Endothelial cell of umbilical vein (primary cell): ENCODE measurements around the gene ZNF496. TPM values are rescaled to one million over a fixed set of nuclear protein-coding genes. Genes with fewer than 3 reads are reported as not detected.

Source experiments
- BruUV-seq: library from RNA; stranded (reverse); fragments of 400-500 nt; replicated peaks from 2 replicates; lab custom pipeline; 2021; lab: Mats Ljungman, UMichigan
- CTCF ChIA-PET: fragments of 300-600, 350-600 bp; sonication (Branson Sonifier 250); formaldehyde crosslinking; loops from one replicate; lab custom pipeline; 2021; ENCODE audit warnings: antibody characterized with exemption, inconsistent platforms; lab: Charles Lee
- POLR2A ChIA-PET: fragments of 300-600, 350-600 bp; sonication (Branson Sonifier 250); formaldehyde crosslinking; loops from one replicate; lab custom pipeline; 2021; ENCODE audit warnings: antibody characterized with exemption, inconsistent platforms; lab: Charles Lee
- DNase-seq: peaks from one replicate; pipeline ENCODE4 v3.0.0-alpha.2; 2011; ENCODE audit warnings: low read depth, low spot score
- FAIRE-seq: peaks from 2 replicates; lab custom pipeline; 2011; peaks lifted over from hg19 to GRCh38; lab: Jason Lieb, UNC
- H2AFZ ChIP-seq: 2 replicates; pipeline ENCODE4 v1.6.0; 2012; ENCODE audit warnings: low read depth, low read length, control low read depth, inconsistent platforms
- H3K27ac ChIP-seq: 2 replicates; pipeline ENCODE4 v1.5.1; 2011; ENCODE audit warnings: low read depth, mild to moderate bottlenecking, control low read depth, low read length, moderate library complexity; ENCODE audit not compliant: insufficient read depth
- H3K27me3 ChIP-seq, 2 experiments: 2 replicates each; pipeline versions ENCODE4 v1.6.0 to v1.6.1; 2011; ENCODE audit warnings: low read length in 2 of 2, mixed read lengths in 1 of 2; ENCODE audit not compliant: control insufficient read depth in 2 of 2, insufficient read depth in 2 of 2
- H3K36me3 ChIP-seq, 2 experiments: 2 replicates in 1 of 2; 3 replicates in 1 of 2; pipeline ENCODE4 v1.5.1; 2011; ENCODE audit warnings: low read length in 2 of 2, mild to moderate bottlenecking in 1 of 2, moderate library complexity in 1 of 2; ENCODE audit not compliant: control insufficient read depth in 2 of 2, insufficient read depth in 2 of 2; ENCODE audit errors: extremely low read depth in 1 of 2
- H3K4me1 ChIP-seq: 3 replicates; pipeline ENCODE4 v1.5.1; 2011; ENCODE audit warnings: mild to moderate bottlenecking, low read length; ENCODE audit not compliant: control insufficient read depth, insufficient read depth; ENCODE audit errors: extremely low read depth
- H3K4me2 ChIP-seq: 2 replicates; pipeline ENCODE4 v1.6.1; 2011; ENCODE audit warnings: low read length, control low read depth, mixed read lengths; ENCODE audit not compliant: insufficient read depth
- H3K4me3 ChIP-seq, 3 experiments: fragments of 200-600 bp in 1 of 3; sonication (generic), shearing (Covaris generic) in 1 of 3; replicated peaks in 1 of 3; 2 replicates each; pipeline ENCODE4 v1.5.1; 2011 to 2016; ENCODE audit warnings: control low read depth in 3 of 3, low read length in 3 of 3, mild to moderate bottlenecking in 2 of 3, inconsistent platforms in 1 of 3, low read depth in 1 of 3, moderate library complexity in 1 of 3; ENCODE audit not compliant: insufficient read depth in 1 of 3
- H3K79me2 ChIP-seq: 2 replicates; pipeline ENCODE4 v1.6.0; 2012; ENCODE audit warnings: low read length, inconsistent platforms; ENCODE audit not compliant: control insufficient read depth, insufficient read depth
- H3K9ac ChIP-seq: replicated peaks from 2 replicates; pipeline ENCODE3; 2011; ENCODE audit warnings: low read length, control low read depth; ENCODE audit not compliant: insufficient read depth; ENCODE audit errors: extremely low read depth
- H3K9me1 ChIP-seq: replicated peaks from 3 replicates; pipeline ENCODE4 v1.6.0; 2011; ENCODE audit warnings: mild to moderate bottlenecking, low read length; ENCODE audit not compliant: control insufficient read depth, insufficient read depth; ENCODE audit errors: extremely low read depth
- H3K9me3 ChIP-seq: replicated peaks from 2 replicates; pipeline ENCODE4 v1.5.1; 2012; ENCODE audit warnings: low read length, inconsistent platforms; ENCODE audit not compliant: control insufficient read depth, insufficient read depth
- H4K20me1 ChIP-seq: replicated peaks from 2 replicates; pipeline ENCODE3; 2011; ENCODE audit warnings: mild to moderate bottlenecking, low read length; ENCODE audit not compliant: control insufficient read depth, insufficient read depth; ENCODE audit errors: extremely low read depth
- EZH2 ChIP-seq: IDR thresholded peaks from 2 replicates; pipeline ENCODE4 v1.6.1; 2012; ENCODE audit warnings: borderline replicate concordance, low read depth, mild to moderate bottlenecking, moderate library complexity, low read length, inconsistent platforms; ENCODE audit not compliant: severe bottlenecking
- FOS ChIP-seq: IDR thresholded peaks from 2 replicates; pipeline ENCODE4 v1.6.1; 2011; ENCODE audit warnings: mild to moderate bottlenecking, low read length, moderate library complexity, borderline replicate concordance; ENCODE audit not compliant: insufficient read depth
- GATA2 ChIP-seq: IDR thresholded peaks from 2 replicates; pipeline ENCODE4 v1.7.0; 2011; ENCODE audit warnings: low read depth, mild to moderate bottlenecking, moderate library complexity, mixed read lengths, low read length; ENCODE audit not compliant: insufficient read length, insufficient read depth
- JUN ChIP-seq: IDR thresholded peaks from 2 replicates; pipeline ENCODE4 v1.6.1; 2011; ENCODE audit warnings: borderline replicate concordance, low read depth; ENCODE audit not compliant: insufficient read length, insufficient read depth
- MYC ChIP-seq: IDR thresholded peaks from one replicate; pipeline ENCODE4 v1.6.1; 2011; ENCODE audit warnings: mild to moderate bottlenecking, low read depth, low read length
- POLR2A ChIP-seq: IDR thresholded peaks from 2 replicates; pipeline ENCODE4 v1.6.1; 2012; ENCODE audit warnings: low read depth, mild to moderate bottlenecking, control low read depth, low read length
- POLR2AphosphoS5 ChIP-seq: IDR thresholded peaks from 2 replicates; pipeline ENCODE4 v1.6.1; 2012; ENCODE audit warnings: low read depth, mild to moderate bottlenecking, control low read depth, low read length, moderate library complexity; ENCODE audit not compliant: insufficient read depth
- dilution Hi-C: fragments of 300-500 bp; cut with MboI; formaldehyde crosslinking; loops from one replicate; pipeline ENCODE4 v1.15.0; 2019; ENCODE audit warnings: low sequenced_read_pairs; ENCODE audit not compliant: extremely low pct_ligation_motif_present
- intact Hi-C: fragments of 100-400 bp; cut with micrococcal nuclease; formaldehyde crosslinking; loops from one replicate; pipeline ENCODE4 v1.10.0; 2022
- polyA plus RNA-seq, 4 experiments: library from polyadenylated mRNA; depleted of rRNA in 3 of 4; stranded (reverse) in 3 of 4; unstranded in 1 of 4; fragments of >200 nt; gene quantifications; 2 replicates each; pipeline versions ENCODE4 v1.2.1 to v1.2.3, GENCODE V29; 2011 to 2012; ENCODE audit warnings: missing spikeins in 1 of 4
- total RNA-seq: library from RNA; stranded (reverse); gene quantifications from 2 replicates; pipeline ENCODE4 v1.2.3, GENCODE V29; 2021
- TF ChIP-seq, protein P1 (sequence below): IDR thresholded peaks from 2 replicates; pipeline ENCODE4 v1.6.1; 2011; ENCODE audit not compliant: insufficient read depth, insufficient read length
- TF ChIP-seq, protein P2 (sequence below), 2 donors: IDR thresholded peaks; 1 replicate in 1 of 2; 2 replicates in 1 of 2; pipeline ENCODE4 v1.5.1; 2011; ENCODE audit warnings: low read length in 2 of 2, mild to moderate bottlenecking in 2 of 2, moderate library complexity in 2 of 2, control low read depth in 1 of 2, inconsistent platforms in 1 of 2, low read depth in 1 of 2; ENCODE audit not compliant: insufficient read depth in 1 of 2; ENCODE audit errors: extremely low read depth in 1 of 2

Gene ZNF496
- total and polyA plus RNA-seq, 2 donors (not counting 3 experiments of a cell fraction or from before 2014, with no cell fraction given): 22.4 to 46.0 TPM

DNA sequence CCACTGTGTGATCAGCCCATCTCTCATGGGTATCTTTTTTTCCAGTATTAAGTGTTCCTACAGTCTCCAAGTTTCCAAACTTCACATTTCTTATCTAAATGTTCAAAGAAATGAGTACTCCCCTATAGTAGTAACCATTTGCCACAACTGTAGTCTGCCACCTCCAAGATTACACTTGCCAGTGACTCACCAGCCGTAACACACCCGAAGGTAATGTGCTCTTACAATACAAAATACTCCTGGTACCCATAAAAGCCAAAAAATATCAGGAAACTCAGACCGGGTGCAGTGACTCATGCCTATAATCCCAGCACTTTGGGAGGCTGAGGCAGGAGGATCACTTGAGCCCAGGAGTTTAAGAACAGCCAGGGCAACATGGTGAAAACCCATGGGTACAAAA lies 20.5 kb upstream of the ZNF496 start:
- no TSS peak for BruUV-seq
- TF ChIP-seq GATA2 (no peak), JUN (no peak), FOS (no peak), MYC (no peak), POLR2A (no peak), POLR2AphosphoS5 (no peak)
- TF ChIP-seq, protein P1, sequence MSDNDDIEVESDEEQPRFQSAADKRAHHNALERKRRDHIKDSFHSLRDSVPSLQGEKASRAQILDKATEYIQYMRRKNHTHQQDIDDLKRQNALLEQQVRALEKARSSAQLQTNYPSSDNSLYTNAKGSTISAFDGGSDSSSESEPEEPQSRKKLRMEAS: no peak
- Histone ChIP-seq H3K27me3 (peaks cover 0 to 1% of the 10 kb centered on the region in 2 experiments), H3K79me2 (no peaks in the 10 kb centered on the region), H3K4me3 (no peak overlapping the region), H3K9ac (no peak overlapping the region), H3K9me1 (no peaks in the 10 kb centered on the region), H3K36me3 (no peaks in the 10 kb centered on the region), H3K27ac (no peak overlapping the region), H4K20me1 (no peaks in the 10 kb centered on the region), H3K4me2 (no peak overlapping the region), H3K9me3 (no peaks in the 10 kb centered on the region), H3K4me1 (no peaks in the 10 kb centered on the region), H2AFZ (no peak overlapping the region)
- ChIA-PET POLR2A (no interaction called here), CTCF (no interaction called here)
- intact Hi-C loops: no loop called here
- dilution Hi-C loops: no loop called here
- DNase-seq: no peak
- no peak for FAIRE-seq

DNA sequence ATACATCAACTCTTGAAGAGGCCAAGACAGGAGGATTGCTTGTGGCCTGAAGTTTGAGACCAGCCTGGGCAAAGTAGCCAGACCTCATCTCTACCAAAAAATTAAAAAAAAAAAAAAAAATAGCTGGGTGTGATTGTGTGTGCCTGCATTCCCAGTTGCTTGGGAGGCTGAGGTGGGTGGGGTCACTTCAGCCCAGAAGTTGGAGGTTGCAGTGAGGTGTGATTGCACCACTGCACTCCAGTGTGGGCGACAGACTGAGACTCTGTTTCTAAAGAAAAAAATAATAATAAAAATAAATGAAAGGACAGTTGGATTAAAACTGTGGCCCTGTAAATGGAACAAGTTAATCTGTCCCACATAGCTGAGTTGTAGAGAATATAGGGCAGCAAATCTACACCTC lies 18.9 kb upstream of the ZNF496 start:
- FAIRE-seq: no peak
- ChIA-PET CTCF (interaction anchor here (1.3 kb wide), 1 partner anchor 22 kb away, joined by 5 read pairs; no protein-coding TSS in a partner anchor), POLR2A (no interaction called here)
- DNase-seq: no peak
- no peaks in the 10 kb centered on the region for H3K36me3 ChIP-seq
- H3K79me2 ChIP-seq: no peaks in the 10 kb centered on the region
- H3K9me1 ChIP-seq: no peaks in the 10 kb centered on the region
- no peak overlapping the region for H3K4me3 ChIP-seq
- H3K4me1 ChIP-seq: no peaks in the 10 kb centered on the region
- H3K9ac ChIP-seq: no peak overlapping the region
- TF ChIP-seq, protein P1: no peak
- TF ChIP-seq EZH2 (no peak), MYC (no peak), FOS (no peak)
- TF ChIP-seq, protein P2, sequence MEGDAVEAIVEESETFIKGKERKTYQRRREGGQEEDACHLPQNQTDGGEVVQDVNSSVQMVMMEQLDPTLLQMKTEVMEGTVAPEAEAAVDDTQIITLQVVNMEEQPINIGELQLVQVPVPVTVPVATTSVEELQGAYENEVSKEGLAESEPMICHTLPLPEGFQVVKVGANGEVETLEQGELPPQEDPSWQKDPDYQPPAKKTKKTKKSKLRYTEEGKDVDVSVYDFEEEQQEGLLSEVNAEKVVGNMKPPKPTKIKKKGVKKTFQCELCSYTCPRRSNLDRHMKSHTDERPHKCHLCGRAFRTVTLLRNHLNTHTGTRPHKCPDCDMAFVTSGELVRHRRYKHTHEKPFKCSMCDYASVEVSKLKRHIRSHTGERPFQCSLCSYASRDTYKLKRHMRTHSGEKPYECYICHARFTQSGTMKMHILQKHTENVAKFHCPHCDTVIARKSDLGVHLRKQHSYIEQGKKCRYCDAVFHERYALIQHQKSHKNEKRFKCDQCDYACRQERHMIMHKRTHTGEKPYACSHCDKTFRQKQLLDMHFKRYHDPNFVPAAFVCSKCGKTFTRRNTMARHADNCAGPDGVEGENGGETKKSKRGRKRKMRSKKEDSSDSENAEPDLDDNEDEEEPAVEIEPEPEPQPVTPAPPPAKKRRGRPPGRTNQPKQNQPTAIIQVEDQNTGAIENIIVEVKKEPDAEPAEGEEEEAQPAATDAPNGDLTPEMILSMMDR (IDR thresholded peaks at IDR 0.05; ENCODE audit: extremely low read depth in 1 of 2, insufficient read depth in 1 of 2, low read depth in 1 of 2, low read length in 2 of 2): no peak
- H3K27ac ChIP-seq: no peak overlapping the region
- H3K9me3 ChIP-seq: no peaks in the 10 kb centered on the region
- dilution Hi-C loops (no loop called here), intact Hi-C loops (no loop called here)
- BruUV-seq: no TSS peak
- H3K27me3 ChIP-seq: peaks cover 0 to 1% of the 10 kb centered on the region in 2 experiments
- no peak overlapping the region for H2AFZ ChIP-seq
- no peaks in the 10 kb centered on the region for H4K20me1 ChIP-seq
- no peak overlapping the region for H3K4me2 ChIP-seq
